Fibroblast of lung (primary cell): Measurements from ENCODE around the gene LARP4B.

ENCODE experiments used
- EZH2 ChIP-seq: IDR thresholded peaks from 2 replicates; pipeline ENCODE4 v1.5.1; 2012; ENCODE audit warnings: low read length, control low read depth, mild to moderate bottlenecking; ENCODE audit errors: missing control alignments
- TF ChIP-seq, protein P1 (sequence below), 2 donors: IDR thresholded peaks in 1 of 2; conservative IDR thresholded peaks in 1 of 2; 1 replicate in 1 of 2; 2 replicates in 1 of 2; pipeline ENCODE4 v1.5.1; 2011 to 2012; ENCODE audit warnings: low read length in 2 of 2, control low read depth in 1 of 2, inconsistent platforms in 1 of 2, low read depth in 1 of 2, mild to moderate bottlenecking in 1 of 2

DNA sequence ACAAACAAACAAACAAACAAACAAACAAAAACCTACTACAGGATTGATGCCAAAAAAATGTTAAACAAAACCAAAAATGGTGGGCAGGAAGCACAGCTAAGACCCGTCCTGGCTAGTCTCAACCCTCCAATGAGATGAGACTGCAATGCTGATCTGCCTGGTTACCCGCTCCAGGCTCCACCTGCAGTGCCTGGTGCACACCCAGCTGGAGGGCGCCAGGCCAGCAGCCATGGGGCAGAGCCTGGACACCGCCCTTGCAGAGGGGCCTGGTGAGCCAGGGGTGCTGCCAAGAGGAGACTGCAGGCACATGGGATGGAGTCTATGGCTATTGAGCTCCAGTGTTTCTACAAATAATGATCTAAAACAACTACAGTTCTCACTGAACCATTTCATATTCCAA is 107.0 kb downstream of the LARP4B start:
- TF ChIP-seq, protein P1, sequence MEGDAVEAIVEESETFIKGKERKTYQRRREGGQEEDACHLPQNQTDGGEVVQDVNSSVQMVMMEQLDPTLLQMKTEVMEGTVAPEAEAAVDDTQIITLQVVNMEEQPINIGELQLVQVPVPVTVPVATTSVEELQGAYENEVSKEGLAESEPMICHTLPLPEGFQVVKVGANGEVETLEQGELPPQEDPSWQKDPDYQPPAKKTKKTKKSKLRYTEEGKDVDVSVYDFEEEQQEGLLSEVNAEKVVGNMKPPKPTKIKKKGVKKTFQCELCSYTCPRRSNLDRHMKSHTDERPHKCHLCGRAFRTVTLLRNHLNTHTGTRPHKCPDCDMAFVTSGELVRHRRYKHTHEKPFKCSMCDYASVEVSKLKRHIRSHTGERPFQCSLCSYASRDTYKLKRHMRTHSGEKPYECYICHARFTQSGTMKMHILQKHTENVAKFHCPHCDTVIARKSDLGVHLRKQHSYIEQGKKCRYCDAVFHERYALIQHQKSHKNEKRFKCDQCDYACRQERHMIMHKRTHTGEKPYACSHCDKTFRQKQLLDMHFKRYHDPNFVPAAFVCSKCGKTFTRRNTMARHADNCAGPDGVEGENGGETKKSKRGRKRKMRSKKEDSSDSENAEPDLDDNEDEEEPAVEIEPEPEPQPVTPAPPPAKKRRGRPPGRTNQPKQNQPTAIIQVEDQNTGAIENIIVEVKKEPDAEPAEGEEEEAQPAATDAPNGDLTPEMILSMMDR (conservative IDR thresholded peaks at IDR 0.05 in 1 of 2, IDR thresholded peaks at IDR 0.05 in 1 of 2; ENCODE audit: low read depth in 1 of 2, low read length in 2 of 2) = no peak
- no peak for TF ChIP-seq EZH2
